Liver (tissue), 9 donors: ENCODE measurements around the gene SLC6A7. TPM values are rescaled to one million over a fixed set of nuclear protein-coding genes. Genes with fewer than 3 reads are reported as not detected.
A peak's percentile ranks its signal among the peaks of the same experiment; 100 is the strongest.

Experiments
- DNase-seq: peaks from one replicate; pipeline ENCODE4 v3.0.0-alpha.2; 2017; ENCODE audit warnings: low spot score
- H3K27ac ChIP-seq, 2 donors: one replicate each; pipeline ENCODE4 v1.7.0; 2013; ENCODE audit warnings: inconsistent platforms in 2 of 2, low read length in 2 of 2, control low read depth in 1 of 2, low read depth in 1 of 2, mild to moderate bottlenecking in 1 of 2
- H3K27me3 ChIP-seq, 4 donors: one replicate each; pipeline versions ENCODE4 v1.6.1 to v1.7.0; 2013; ENCODE audit warnings: low read length in 3 of 4, inconsistent platforms in 1 of 4, mild to moderate bottlenecking in 1 of 4, moderate library complexity in 1 of 4; ENCODE audit not compliant: control insufficient read depth in 4 of 4, insufficient read depth in 4 of 4
- H3K36me3 ChIP-seq, 4 donors: one replicate each; pipeline versions ENCODE4 v1.6.1 to v1.7.0; 2013; ENCODE audit warnings: low read length in 3 of 4, mild to moderate bottlenecking in 3 of 4, low read depth in 1 of 4, moderate library complexity in 1 of 4; ENCODE audit not compliant: control insufficient read depth in 4 of 4, insufficient read depth in 3 of 4
- H3K4me1 ChIP-seq, 4 donors: one replicate each; pipeline versions ENCODE4 v1.6.1 to v1.7.0; 2013; ENCODE audit warnings: low read length in 3 of 4, mild to moderate bottlenecking in 3 of 4, moderate library complexity in 1 of 4; ENCODE audit not compliant: control insufficient read depth in 4 of 4, insufficient read depth in 4 of 4
- H3K4me3 ChIP-seq, 3 donors: one replicate each; pipeline versions ENCODE4 v1.6.1 to v1.7.0; 2013; ENCODE audit warnings: low read length in 3 of 3, control low read depth in 1 of 3, low read depth in 1 of 3, mild to moderate bottlenecking in 1 of 3
- H3K9ac ChIP-seq, 2 donors: one replicate each; pipeline ENCODE4 v1.7.0; 2013; ENCODE audit warnings: low read length in 2 of 2, mild to moderate bottlenecking in 2 of 2, moderate library complexity in 2 of 2, control low read depth in 1 of 2, low read depth in 1 of 2
- H3K9me3 ChIP-seq, 4 donors: one replicate each; pipeline versions ENCODE4 v1.6.1 to v1.7.0; 2013; ENCODE audit warnings: low read length in 3 of 4; ENCODE audit not compliant: control insufficient read depth in 4 of 4
- EGR1 ChIP-seq, 2 donors: IDR thresholded peaks; 2 replicates each; pipeline ENCODE4 v1.6.1; 2016 to 2018; ENCODE audit warnings: antibody characterized with exemption in 2 of 2, low read depth in 2 of 2
- FOXA1 ChIP-seq: IDR thresholded peaks from 2 replicates; pipeline ENCODE4 v1.6.1; 2016; ENCODE audit warnings: antibody characterized with exemption
- GABPA ChIP-seq, 2 donors: IDR thresholded peaks in 1 of 2; conservative IDR thresholded peaks in 1 of 2; 2 replicates each; pipeline ENCODE4 v1.6.1; 2016; ENCODE audit warnings: antibody characterized with exemption in 2 of 2, mild to moderate bottlenecking in 1 of 2, moderate library complexity in 1 of 2
- HNF4A ChIP-seq, 2 donors: conservative IDR thresholded peaks; 2 replicates each; pipeline ENCODE4 v1.6.1; 2016; ENCODE audit warnings: antibody characterized with exemption in 2 of 2, mild to moderate bottlenecking in 2 of 2
- HNF4G ChIP-seq: IDR thresholded peaks from 2 replicates; pipeline ENCODE4 v1.6.1; 2016; ENCODE audit warnings: antibody characterized with exemption
- JUND ChIP-seq, 2 donors: IDR thresholded peaks; 2 replicates each; pipeline ENCODE4 v1.6.1; 2016; ENCODE audit warnings: antibody characterized with exemption in 2 of 2
- NR2F2 ChIP-seq: IDR thresholded peaks from 2 replicates; pipeline ENCODE4 v1.6.1; 2016; ENCODE audit warnings: antibody characterized with exemption
- RAD21 ChIP-seq, 2 donors: IDR thresholded peaks; 2 replicates each; pipeline ENCODE4 v1.6.1; 2016; ENCODE audit warnings: antibody characterized with exemption in 2 of 2, mild to moderate bottlenecking in 2 of 2
- RXRA ChIP-seq, 2 donors: IDR thresholded peaks; 2 replicates each; pipeline ENCODE4 v1.6.1; 2017 to 2018; ENCODE audit warnings: antibody characterized with exemption in 2 of 2, mild to moderate bottlenecking in 1 of 2
- TAF1 ChIP-seq: conservative IDR thresholded peaks from 2 replicates; pipeline ENCODE4 v1.6.1; 2016; ENCODE audit warnings: antibody characterized with exemption, mild to moderate bottlenecking
- YY1 ChIP-seq: IDR thresholded peaks from 2 replicates; pipeline ENCODE4 v1.6.1; 2016; ENCODE audit warnings: antibody characterized with exemption, mild to moderate bottlenecking
- WGBS: extraction: QIAGEN DNeasy Blood & Tissue Kit; methylation state at CpG from one replicate; pipeline ENCODE4 v1.1.7; 2013; 5-methylcytosine and 5-hydroxymethylcytosine counted together
- polyA plus RNA-seq, 2 donors: library from polyadenylated mRNA; stranded (reverse) in 1 of 2; unstranded in 1 of 2; fragments of 200-250 nt in 1 of 2; fragments of >200 nt in 1 of 2; fragmentation: Nextera tagmentation in 1 of 2; extraction: Ambion mirVana in 1 of 2; gene quantifications; one replicate each; pipeline versions ENCODE4 v1.2.1 to v1.2.3, GENCODE V29; 2013 to 2015
- total RNA-seq, 2 donors: library from RNA; depleted of rRNA; stranded (reverse); fragments of >200 nt; gene quantifications; one replicate each; pipeline ENCODE4 v1.2.3, GENCODE V29; 2014
- TF ChIP-seq, protein P1 (sequence below): fragments of 150-350 bp; IDR thresholded peaks from 2 replicates; pipeline ENCODE4 v1.5.1; 2017; ENCODE audit warnings: improper control_type of control experiment, low read depth, low read length; ENCODE audit not compliant: missing input control
- TF ChIP-seq, protein P2 (sequence below): IDR thresholded peaks from 2 replicates; pipeline ENCODE4 v1.6.1; 2016; ENCODE audit warnings: antibody characterized with exemption
- TF ChIP-seq, protein P3 (sequence below): IDR thresholded peaks from 2 replicates; pipeline ENCODE4 v1.6.1; 2016; ENCODE audit warnings: antibody characterized with exemption
- TF ChIP-seq, protein P4 (sequence below): IDR thresholded peaks from 2 replicates; pipeline ENCODE4 v1.6.1; 2016; ENCODE audit warnings: antibody characterized with exemption
- donor health status: healthy.
- donor health status: healthy.
- donor health status: healthy.
- donor health status: healthy.
- donor health status: healthy.

Gene SLC6A7
- total and polyA plus RNA-seq, 4 donors, result not detected

DNA sequence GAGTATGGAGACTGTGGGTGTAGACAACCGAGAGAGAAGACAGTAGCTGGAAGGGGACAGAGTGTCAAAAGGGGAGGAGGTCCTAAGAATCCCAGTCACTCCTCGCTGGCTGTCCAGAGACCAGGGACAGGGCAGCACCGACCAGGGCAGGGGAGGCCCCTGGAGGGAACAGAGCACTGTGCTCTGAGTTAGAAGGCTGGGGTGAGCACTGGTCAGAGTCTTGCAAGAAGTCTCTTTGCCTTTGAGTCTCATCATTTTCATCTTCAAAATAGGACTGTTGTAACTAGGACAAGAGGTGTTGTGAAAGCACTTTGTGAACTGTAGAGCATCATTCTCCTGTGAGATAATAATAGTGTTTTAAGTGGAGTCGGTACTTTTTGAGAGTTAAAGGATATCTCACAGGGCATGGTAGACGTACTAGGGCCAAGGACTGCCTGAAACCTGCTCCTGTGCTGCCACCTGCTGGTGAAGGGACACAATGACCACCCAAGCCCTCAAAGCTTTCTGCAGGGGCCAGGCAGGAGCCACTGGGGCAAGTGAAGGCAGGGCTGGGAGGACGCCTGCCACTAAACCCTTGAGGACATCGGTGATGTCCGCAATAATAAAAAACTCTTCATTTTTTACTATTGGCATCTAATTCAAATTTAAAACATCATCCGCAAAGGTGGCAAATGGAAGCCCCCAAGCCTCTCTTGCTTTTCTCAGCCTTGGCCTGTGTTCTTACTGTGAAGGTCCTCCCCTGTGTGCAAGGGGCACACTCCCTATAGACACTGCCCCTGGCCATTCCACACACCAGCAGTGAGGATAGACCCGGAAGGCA is 28.2 kb downstream of the SLC6A7 start:
- DNase-seq, result peak; percentile 88
- H3K4me1 ChIP-seq, result no peaks in the 10 kb centered on the region
- H3K27ac ChIP-seq, result no peak overlapping the region
- no peak overlapping the region for H3K4me3 ChIP-seq
- no peaks in the 10 kb centered on the region for H3K36me3 ChIP-seq
- WGBS, result 30% methylated on average over 10 of the region's 10 CpGs
- H3K9ac ChIP-seq, result no peak overlapping the region
- no peaks in the 10 kb centered on the region for H3K9me3 ChIP-seq
- TF ChIP-seq, protein P1, sequence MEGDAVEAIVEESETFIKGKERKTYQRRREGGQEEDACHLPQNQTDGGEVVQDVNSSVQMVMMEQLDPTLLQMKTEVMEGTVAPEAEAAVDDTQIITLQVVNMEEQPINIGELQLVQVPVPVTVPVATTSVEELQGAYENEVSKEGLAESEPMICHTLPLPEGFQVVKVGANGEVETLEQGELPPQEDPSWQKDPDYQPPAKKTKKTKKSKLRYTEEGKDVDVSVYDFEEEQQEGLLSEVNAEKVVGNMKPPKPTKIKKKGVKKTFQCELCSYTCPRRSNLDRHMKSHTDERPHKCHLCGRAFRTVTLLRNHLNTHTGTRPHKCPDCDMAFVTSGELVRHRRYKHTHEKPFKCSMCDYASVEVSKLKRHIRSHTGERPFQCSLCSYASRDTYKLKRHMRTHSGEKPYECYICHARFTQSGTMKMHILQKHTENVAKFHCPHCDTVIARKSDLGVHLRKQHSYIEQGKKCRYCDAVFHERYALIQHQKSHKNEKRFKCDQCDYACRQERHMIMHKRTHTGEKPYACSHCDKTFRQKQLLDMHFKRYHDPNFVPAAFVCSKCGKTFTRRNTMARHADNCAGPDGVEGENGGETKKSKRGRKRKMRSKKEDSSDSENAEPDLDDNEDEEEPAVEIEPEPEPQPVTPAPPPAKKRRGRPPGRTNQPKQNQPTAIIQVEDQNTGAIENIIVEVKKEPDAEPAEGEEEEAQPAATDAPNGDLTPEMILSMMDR, result peak; percentile 91
- TF ChIP-seq HNF4A (conservative IDR thresholded peaks at IDR 0.05), result no peak
- TF ChIP-seq RAD21 (IDR thresholded peaks at IDR 0.05), result peak; percentile 96 to 98
- H3K27me3 ChIP-seq, result no peaks in the 10 kb centered on the region

DNA sequence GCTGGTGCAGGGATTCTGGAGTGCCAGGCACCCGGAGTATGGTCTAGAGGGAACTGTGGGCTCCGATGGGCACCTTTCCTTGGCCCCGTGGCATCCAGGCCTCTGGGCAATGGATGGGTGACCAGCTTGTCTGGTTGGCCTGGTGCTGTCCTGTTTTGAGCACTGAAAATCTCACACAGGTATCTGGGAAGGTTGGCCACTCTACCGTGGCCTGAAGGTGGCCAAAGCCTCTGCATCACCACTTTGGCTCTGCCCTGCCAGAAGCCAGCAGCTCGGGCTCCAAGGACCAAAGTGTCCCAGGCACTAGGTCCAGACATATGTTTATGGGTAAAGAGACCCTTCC is 28.8 kb downstream of the SLC6A7 start:
- Histone ChIP-seq H3K36me3 (no peaks in the 10 kb centered on the region), H3K4me3 (no peak overlapping the region), H3K27me3 (no peaks in the 10 kb centered on the region), H3K9ac (no peak overlapping the region), H3K27ac (no peak overlapping the region), H3K4me1 (no peaks in the 10 kb centered on the region), H3K9me3 (no peaks in the 10 kb centered on the region)
- no peak for DNase-seq
- WGBS, result 74% methylated on average over 5 of the region's 5 CpGs
- TF ChIP-seq NR2F2, result no peak
- TF ChIP-seq RXRA (IDR thresholded peaks at IDR 0.05), result no peak
- no peak for TF ChIP-seq RAD21 (IDR thresholded peaks at IDR 0.05)
- TF ChIP-seq FOXA1, result no peak
- TF ChIP-seq GABPA (IDR thresholded peaks at IDR 0.05 in 1 of 2, conservative IDR thresholded peaks at IDR 0.05 in 1 of 2), result no peak
- TF ChIP-seq, protein P2, sequence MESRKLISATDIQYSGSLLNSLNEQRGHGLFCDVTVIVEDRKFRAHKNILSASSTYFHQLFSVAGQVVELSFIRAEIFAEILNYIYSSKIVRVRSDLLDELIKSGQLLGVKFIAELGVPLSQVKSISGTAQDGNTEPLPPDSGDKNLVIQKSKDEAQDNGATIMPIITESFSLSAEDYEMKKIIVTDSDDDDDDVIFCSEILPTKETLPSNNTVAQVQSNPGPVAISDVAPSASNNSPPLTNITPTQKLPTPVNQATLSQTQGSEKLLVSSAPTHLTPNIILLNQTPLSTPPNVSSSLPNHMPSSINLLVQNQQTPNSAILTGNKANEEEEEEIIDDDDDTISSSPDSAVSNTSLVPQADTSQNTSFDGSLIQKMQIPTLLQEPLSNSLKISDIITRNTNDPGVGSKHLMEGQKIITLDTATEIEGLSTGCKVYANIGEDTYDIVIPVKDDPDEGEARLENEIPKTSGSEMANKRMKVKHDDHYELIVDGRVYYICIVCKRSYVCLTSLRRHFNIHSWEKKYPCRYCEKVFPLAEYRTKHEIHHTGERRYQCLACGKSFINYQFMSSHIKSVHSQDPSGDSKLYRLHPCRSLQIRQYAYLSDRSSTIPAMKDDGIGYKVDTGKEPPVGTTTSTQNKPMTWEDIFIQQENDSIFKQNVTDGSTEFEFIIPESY, result no peak
- TF ChIP-seq, protein P3, sequence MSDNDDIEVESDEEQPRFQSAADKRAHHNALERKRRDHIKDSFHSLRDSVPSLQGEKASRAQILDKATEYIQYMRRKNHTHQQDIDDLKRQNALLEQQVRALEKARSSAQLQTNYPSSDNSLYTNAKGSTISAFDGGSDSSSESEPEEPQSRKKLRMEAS, result no peak
- TF ChIP-seq HNF4A (conservative IDR thresholded peaks at IDR 0.05), result no peak
- TF ChIP-seq HNF4G, result no peak
- no peak for TF ChIP-seq EGR1 (IDR thresholded peaks at IDR 0.05; ENCODE audit: low read depth in 2 of 2)
- TF ChIP-seq, protein P4, sequence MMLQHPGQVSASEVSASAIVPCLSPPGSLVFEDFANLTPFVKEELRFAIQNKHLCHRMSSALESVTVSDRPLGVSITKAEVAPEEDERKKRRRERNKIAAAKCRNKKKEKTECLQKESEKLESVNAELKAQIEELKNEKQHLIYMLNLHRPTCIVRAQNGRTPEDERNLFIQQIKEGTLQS, result no peak
- TF ChIP-seq JUND (IDR thresholded peaks at IDR 0.05), result no peak
- no peak for TF ChIP-seq YY1
- TF ChIP-seq TAF1, result no peak
- TF ChIP-seq, protein P1, result no peak
